ENCODE data around the gene NAT9.

GRCh38 chr17:74761931-74762330 is 14.2 kb downstream of the NAT9 start:
- TF ChIP-seq CTCF (IDR thresholded peaks at IDR 0.05) (no peak), EZH2 (IDR thresholded peaks at IDR 0.05; ENCODE audit: borderline replicate concordance, insufficient read depth, low read depth, low read length, poor library complexity, severe bottlenecking) (no peak)

Data from B cell (primary cell).